IMR-90 (cell line): Measurements from ENCODE around the gene POU2F1. TPM values are rescaled to one million over a fixed set of nuclear protein-coding genes. Genes with fewer than 3 reads are reported as not detected.

Source experiments
- ATAC-seq: fragments of 200-7000 bp; cut with Tn5 transposase; 2 replicates; pipeline ENCODE4 v1.9.1; 2020; ENCODE audit warnings: low read depth, mild to moderate bottlenecking, moderate library complexity
- BruUV-seq: library from RNA; stranded (reverse); fragments of 400-500 nt; replicated peaks from 2 replicates; lab custom pipeline; 2021; lab: Mats Ljungman, UMichigan
- CTCF ChIA-PET: fragments of 300-600 bp; formaldehyde crosslinking; extraction: SDS; loops from one replicate; lab custom pipeline; 2021; ENCODE audit warnings: antibody characterized with exemption; lab: Yijun Ruan, JAX
- POLR2A ChIA-PET: fragments of 300-600 bp; sonication (Branson Sonifier 250); formaldehyde crosslinking; loops from one replicate; lab custom pipeline; 2022; ENCODE audit warnings: antibody characterized with exemption; ENCODE audit not compliant: unreplicated experiment; lab: Charles Lee
- DNase-seq: peaks from one replicate; pipeline ENCODE4 v3.0.0; 2013
- H2AFZ ChIP-seq: replicated peaks from 2 replicates; pipeline ENCODE3; 2013; ENCODE audit warnings: low read length, mild to moderate bottlenecking; ENCODE audit not compliant: poor library complexity
- H2AK5ac ChIP-seq: 2 replicates; pipeline ENCODE4 v1.6.1; 2013; ENCODE audit warnings: low read depth, low read length, inconsistent platforms
- H2AK9ac ChIP-seq: replicated peaks from 2 replicates; pipeline ENCODE3; 2013; ENCODE audit warnings: mild to moderate bottlenecking, low read depth, low read length, moderate library complexity; ENCODE audit not compliant: poor library complexity
- H2BK120ac ChIP-seq: 2 replicates; pipeline ENCODE4 v1.6.1; 2013; ENCODE audit warnings: low read depth, low read length, inconsistent platforms
- H2BK15ac ChIP-seq: 3 replicates; pipeline ENCODE4 v1.6.1; 2013; ENCODE audit warnings: low read depth, low read length, inconsistent platforms
- H2BK20ac ChIP-seq: 2 replicates; pipeline ENCODE4 v1.6.1; 2013; ENCODE audit warnings: low read depth, mild to moderate bottlenecking, inconsistent platforms, low read length, moderate library complexity
- H2BK5ac ChIP-seq: 2 replicates; pipeline ENCODE4 v1.6.1; 2013; ENCODE audit warnings: mild to moderate bottlenecking, low read depth, low read length, inconsistent platforms; ENCODE audit not compliant: poor library complexity, severe bottlenecking
- H3K14ac ChIP-seq: replicated peaks from 2 replicates; pipeline ENCODE4 v1.6.1; 2013; ENCODE audit warnings: low read depth, low read length, inconsistent platforms
- H3K18ac ChIP-seq: 2 replicates; pipeline ENCODE4 v1.6.1; 2013; ENCODE audit warnings: low read depth, low read length, control low read depth
- H3K23ac ChIP-seq: 2 replicates; pipeline ENCODE4 v1.6.1; 2013; ENCODE audit warnings: low read depth, low read length, inconsistent platforms
- H3K27ac ChIP-seq: 2 replicates; pipeline ENCODE4 v1.5.1; 2013; ENCODE audit warnings: mild to moderate bottlenecking, control low read depth, low read length; ENCODE audit not compliant: insufficient read depth
- H3K27me3 ChIP-seq: 2 replicates; pipeline ENCODE4 v1.6.1; 2013; ENCODE audit warnings: low read length; ENCODE audit not compliant: control insufficient read depth, insufficient read depth
- H3K36me3 ChIP-seq: 2 replicates; pipeline ENCODE4 v1.6.1; 2013; ENCODE audit warnings: low read length, mixed read lengths; ENCODE audit not compliant: control insufficient read depth, insufficient read depth
- H3K4ac ChIP-seq: 2 replicates; pipeline ENCODE4 v1.6.1; 2013; ENCODE audit warnings: low read depth, low read length, inconsistent platforms
- H3K4me1 ChIP-seq: 2 replicates; pipeline ENCODE4 v1.6.1; 2013; ENCODE audit warnings: low read length, mixed read lengths; ENCODE audit not compliant: control insufficient read depth, insufficient read depth
- H3K4me2 ChIP-seq: 2 replicates; pipeline ENCODE4 v1.6.1; 2013; ENCODE audit warnings: low read depth, mild to moderate bottlenecking, control low read depth, low read length, moderate library complexity
- H3K4me3 ChIP-seq: 2 replicates; pipeline ENCODE4 v1.5.1; 2013; ENCODE audit warnings: low read depth, mild to moderate bottlenecking, control low read depth, low read length, moderate library complexity; ENCODE audit not compliant: insufficient read depth
- H3K56ac ChIP-seq: 2 replicates; pipeline ENCODE4 v1.6.1; 2013; ENCODE audit warnings: low read length, inconsistent platforms; ENCODE audit not compliant: insufficient read depth; ENCODE audit errors: extremely low read depth
- H3K79me1 ChIP-seq, 2 experiments: 2 replicates each; pipeline ENCODE4 v1.6.1; 2013; ENCODE audit warnings: low read length in 2 of 2, inconsistent platforms in 1 of 2, low read depth in 1 of 2
- H3K9ac ChIP-seq: 2 replicates; pipeline ENCODE4 v1.6.1; 2013; ENCODE audit warnings: low read depth, low read length, control low read depth
- H3K9me1 ChIP-seq: 2 replicates; pipeline ENCODE4 v1.6.1; 2013; ENCODE audit warnings: low read length, inconsistent platforms; ENCODE audit not compliant: insufficient read depth
- H3K9me3 ChIP-seq: 2 replicates; pipeline ENCODE4 v1.6.1; 2013; ENCODE audit warnings: low read length; ENCODE audit not compliant: control insufficient read depth, insufficient read depth
- H4K20me1 ChIP-seq: 2 replicates; pipeline ENCODE4 v1.6.1; 2013; ENCODE audit warnings: low read length, inconsistent platforms; ENCODE audit not compliant: insufficient read depth
- H4K5ac ChIP-seq: 2 replicates; pipeline ENCODE4 v1.6.1; 2013; ENCODE audit warnings: mild to moderate bottlenecking, low read depth, low read length, control low read depth
- H4K8ac ChIP-seq, 2 experiments: 2 replicates each; pipeline ENCODE4 v1.6.1; 2013; ENCODE audit warnings: low read depth in 2 of 2, low read length in 2 of 2, control low read depth in 1 of 2, inconsistent platforms in 1 of 2
- H4K91ac ChIP-seq: 2 replicates; pipeline ENCODE4 v1.6.1; 2013; ENCODE audit warnings: low read depth, low read length, inconsistent platforms; ENCODE audit not compliant: insufficient read depth
- BHLHE40 ChIP-seq: fragments of 150-350 bp; IDR thresholded peaks from 2 replicates; pipeline ENCODE4 v1.6.1; 2016; ENCODE audit warnings: mild to moderate bottlenecking, low read depth, low read length
- CEBPB ChIP-seq: IDR thresholded peaks from 2 replicates; pipeline ENCODE4 v1.6.1; 2012; ENCODE audit warnings: low read depth, low read length, improper control_type of control experiment
- CHD1 ChIP-seq: IDR thresholded peaks from 2 replicates; pipeline ENCODE4 v1.6.1; 2012; ENCODE audit warnings: low read depth, low read length, improper control_type of control experiment
- FOS ChIP-seq: fragments of 150-350 bp; IDR thresholded peaks from 2 replicates; pipeline ENCODE4 v1.6.1; 2016; ENCODE audit warnings: low read depth, low read length
- NFE2L2 ChIP-seq: fragments of 150-350 bp; IDR thresholded peaks from 2 replicates; pipeline ENCODE4 v1.6.1; 2016; ENCODE audit warnings: low read depth, mild to moderate bottlenecking, low read length
- POLR2A ChIP-seq: IDR thresholded peaks from 2 replicates; pipeline ENCODE4 v1.6.1; 2012; ENCODE audit warnings: mild to moderate bottlenecking, low read depth, low read length
- RAD21 ChIP-seq: IDR thresholded peaks from 2 replicates; pipeline ENCODE4 v1.6.1; 2012; ENCODE audit warnings: low read length, improper control_type of control experiment
- RFX5 ChIP-seq: IDR thresholded peaks from 2 replicates; pipeline ENCODE4 v1.8.0; 2012; ENCODE audit warnings: low read depth, mild to moderate bottlenecking, low read length, moderate library complexity
- SMC3 ChIP-seq: fragments of 150-350 bp; IDR thresholded peaks from 2 replicates; pipeline ENCODE4 v1.6.1; 2016; ENCODE audit warnings: low read depth, mild to moderate bottlenecking, antibody characterized with exemption, low read length, moderate library complexity
- WGBS, 2 experiments: methylation state at CpG; one replicate each; pipeline versions ENCODE4 v1.1.5 to v1.1.7; 2013; ENCODE audit warnings: missing lambda C conversion rate in 2 of 2; ENCODE audit not compliant: insufficient read length in 1 of 2; ENCODE audit errors: extremely low coverage in 2 of 2; 5-methylcytosine and 5-hydroxymethylcytosine counted together
- dilution Hi-C: fragments of 300-500 bp; cut with HindIII; formaldehyde crosslinking; loops from one replicate; pipeline ENCODE4 v1.14.3; 2018; ENCODE audit warnings: low sequenced_read_pairs; ENCODE audit not compliant: unreplicated experiment
- in situ Hi-C: fragments of 300-500 bp; cut with MboI; formaldehyde crosslinking; loops from 3 replicates; pipeline ENCODE4 v1.14.3; 2019; ENCODE audit warnings: low sequenced_read_pairs, inconsistent platforms, mixed read lengths
- intact Hi-C: fragments of 100-400 bp; cut with micrococcal nuclease; formaldehyde crosslinking; loops from 2 replicates; pipeline ENCODE4 v1.10.0; 2022
- polyA plus RNA-seq, 3 experiments: library from polyadenylated mRNA; depleted of rRNA; stranded (reverse); fragments of >200 nt; gene quantifications; 2 replicates each; pipeline ENCODE4 v1.2.3, GENCODE V29; 2012; ENCODE audit warnings: low replicate concordance in 1 of 3
- total RNA-seq: library from RNA; depleted of rRNA; stranded (reverse); fragments of >200 nt; gene quantifications from 2 replicates; pipeline ENCODE4 v1.2.3, GENCODE V29; 2012
- TF ChIP-seq, protein P1 (sequence below): conservative IDR thresholded peaks from 2 replicates; pipeline ENCODE4 v1.5.1; 2012; ENCODE audit warnings: mild to moderate bottlenecking, low read depth, low read length, improper control_type of control experiment
- TF ChIP-seq, protein P2 (sequence below): fragments of 150-350 bp; IDR thresholded peaks from 2 replicates; pipeline ENCODE4 v1.6.1; 2016; ENCODE audit warnings: low read depth, mild to moderate bottlenecking, low read length, moderate library complexity, borderline replicate concordance
- TF ChIP-seq, protein P3 (sequence below): fragments of 150-350 bp; IDR thresholded peaks from 2 replicates; pipeline ENCODE4 v1.6.1; 2017; ENCODE audit warnings: mild to moderate bottlenecking, antibody characterized with exemption, low read length, low read depth

The POU2F1 gene
- total and polyA plus RNA-seq, 2 of the 4 experiments (the other 2 are of a cell fraction), result 1.2 to 3.4 TPM

DNA sequence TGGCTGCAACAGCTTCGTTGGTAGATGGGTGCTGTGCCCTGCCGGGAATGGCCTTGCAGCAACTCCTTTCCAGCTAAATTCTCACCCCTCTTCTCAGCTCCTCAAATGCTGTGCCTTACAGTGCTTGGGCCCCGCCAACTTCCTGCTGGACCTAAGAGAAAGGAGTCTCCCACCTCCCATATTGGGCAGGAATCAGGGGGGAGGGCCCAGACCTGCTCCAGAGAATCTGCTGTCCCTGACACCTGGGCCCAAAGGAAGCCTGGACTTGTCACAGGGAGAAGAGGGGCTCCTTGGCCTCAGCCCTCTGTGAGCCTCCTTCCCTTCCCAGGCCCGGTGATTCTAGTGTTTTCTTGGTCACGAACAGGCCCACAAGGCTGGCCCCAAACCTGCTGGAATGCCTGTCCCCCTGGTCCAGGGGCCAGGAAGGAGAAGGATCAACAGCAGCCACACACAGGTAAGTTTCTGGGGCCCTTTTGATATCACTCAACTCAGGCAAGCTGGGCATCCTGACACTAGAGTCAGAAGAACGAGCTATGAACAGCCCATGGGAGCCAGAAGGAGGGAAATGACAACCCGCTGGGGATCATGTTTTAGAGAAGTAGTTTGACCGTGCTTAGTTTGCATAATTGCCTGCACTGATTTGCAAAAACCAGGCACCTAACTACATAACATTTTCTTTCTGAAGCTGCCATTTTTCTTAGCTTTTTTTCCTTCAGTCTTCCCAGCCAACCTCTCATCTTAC is 211.4 kb downstream of the POU2F1 start (continued):
- no peak for TF ChIP-seq CHD1

DNA sequence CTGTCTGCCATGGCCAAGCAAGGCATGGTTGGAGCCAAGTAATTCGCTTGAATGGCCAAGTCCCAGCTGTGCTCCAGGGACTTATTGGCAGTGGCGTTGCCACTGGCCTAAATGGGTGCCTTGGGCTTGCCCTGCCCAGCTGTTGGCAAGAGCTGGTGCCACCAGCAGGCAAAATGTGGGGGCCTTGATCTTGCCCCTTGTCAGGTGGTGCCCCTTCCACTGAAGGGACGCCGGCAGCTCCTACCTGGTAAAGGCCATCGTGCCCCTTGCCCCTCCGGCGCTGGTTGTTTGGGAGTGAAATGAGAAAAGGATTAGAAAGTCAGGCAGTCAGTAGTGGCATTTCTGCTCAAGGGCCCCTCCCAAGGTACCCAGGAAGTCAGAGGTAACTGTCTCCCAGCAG is 212.1 kb downstream of the POU2F1 start:
- Histone ChIP-seq H3K56ac (no peak overlapping the region), H4K5ac (no peak overlapping the region), H3K27ac (no peak overlapping the region), H3K9me3 (no peaks in the 10 kb centered on the region), H2BK20ac (no peak overlapping the region), H2AK5ac (no peak overlapping the region), H2BK5ac (no peak overlapping the region), H2BK120ac (no peak overlapping the region), H3K18ac (no peak overlapping the region), H2AFZ (no peak overlapping the region), H4K20me1 (no peaks in the 10 kb centered on the region), H3K9me1 (no peaks in the 10 kb centered on the region), H3K79me1 (no peaks in the 10 kb centered on the region), H2AK9ac (no peak overlapping the region), H3K23ac (no peak overlapping the region), H2BK15ac (no peak overlapping the region), H3K4me3 (no peak overlapping the region), H4K8ac (no peak overlapping the region), H3K9ac (no peak overlapping the region), H4K91ac (no peak overlapping the region), H3K4me1 (no peaks in the 10 kb centered on the region), H3K27me3 (peaks cover 1% of the 10 kb centered on the region; the same call in 1 of the 2 replicates), H3K4me2 (no peak overlapping the region), H3K4ac (no peak overlapping the region), H3K14ac (no peak overlapping the region), H3K36me3 (no peaks in the 10 kb centered on the region)
- BruUV-seq, result no TSS peak
- no peak for DNase-seq
- ChIA-PET CTCF (no interaction called here), POLR2A (no interaction called here)
- WGBS, 2 experiments, result 69% methylated on average over 4 of the region's 7 CpGs; no CpG with 5 or more reads in 1 of the 2 experiments
- TF ChIP-seq CHD1 (no peak), CEBPB (no peak), NFE2L2 (no peak), POLR2A (no peak), BHLHE40 (no peak), RAD21 (no peak), RFX5 (no peak), FOS (no peak), SMC3 (no peak)
- TF ChIP-seq, protein P1, sequence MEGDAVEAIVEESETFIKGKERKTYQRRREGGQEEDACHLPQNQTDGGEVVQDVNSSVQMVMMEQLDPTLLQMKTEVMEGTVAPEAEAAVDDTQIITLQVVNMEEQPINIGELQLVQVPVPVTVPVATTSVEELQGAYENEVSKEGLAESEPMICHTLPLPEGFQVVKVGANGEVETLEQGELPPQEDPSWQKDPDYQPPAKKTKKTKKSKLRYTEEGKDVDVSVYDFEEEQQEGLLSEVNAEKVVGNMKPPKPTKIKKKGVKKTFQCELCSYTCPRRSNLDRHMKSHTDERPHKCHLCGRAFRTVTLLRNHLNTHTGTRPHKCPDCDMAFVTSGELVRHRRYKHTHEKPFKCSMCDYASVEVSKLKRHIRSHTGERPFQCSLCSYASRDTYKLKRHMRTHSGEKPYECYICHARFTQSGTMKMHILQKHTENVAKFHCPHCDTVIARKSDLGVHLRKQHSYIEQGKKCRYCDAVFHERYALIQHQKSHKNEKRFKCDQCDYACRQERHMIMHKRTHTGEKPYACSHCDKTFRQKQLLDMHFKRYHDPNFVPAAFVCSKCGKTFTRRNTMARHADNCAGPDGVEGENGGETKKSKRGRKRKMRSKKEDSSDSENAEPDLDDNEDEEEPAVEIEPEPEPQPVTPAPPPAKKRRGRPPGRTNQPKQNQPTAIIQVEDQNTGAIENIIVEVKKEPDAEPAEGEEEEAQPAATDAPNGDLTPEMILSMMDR, result no peak
- TF ChIP-seq, protein P2, sequence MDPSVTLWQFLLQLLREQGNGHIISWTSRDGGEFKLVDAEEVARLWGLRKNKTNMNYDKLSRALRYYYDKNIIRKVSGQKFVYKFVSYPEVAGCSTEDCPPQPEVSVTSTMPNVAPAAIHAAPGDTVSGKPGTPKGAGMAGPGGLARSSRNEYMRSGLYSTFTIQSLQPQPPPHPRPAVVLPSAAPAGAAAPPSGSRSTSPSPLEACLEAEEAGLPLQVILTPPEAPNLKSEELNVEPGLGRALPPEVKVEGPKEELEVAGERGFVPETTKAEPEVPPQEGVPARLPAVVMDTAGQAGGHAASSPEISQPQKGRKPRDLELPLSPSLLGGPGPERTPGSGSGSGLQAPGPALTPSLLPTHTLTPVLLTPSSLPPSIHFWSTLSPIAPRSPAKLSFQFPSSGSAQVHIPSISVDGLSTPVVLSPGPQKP, result no peak
- TF ChIP-seq, protein P3, sequence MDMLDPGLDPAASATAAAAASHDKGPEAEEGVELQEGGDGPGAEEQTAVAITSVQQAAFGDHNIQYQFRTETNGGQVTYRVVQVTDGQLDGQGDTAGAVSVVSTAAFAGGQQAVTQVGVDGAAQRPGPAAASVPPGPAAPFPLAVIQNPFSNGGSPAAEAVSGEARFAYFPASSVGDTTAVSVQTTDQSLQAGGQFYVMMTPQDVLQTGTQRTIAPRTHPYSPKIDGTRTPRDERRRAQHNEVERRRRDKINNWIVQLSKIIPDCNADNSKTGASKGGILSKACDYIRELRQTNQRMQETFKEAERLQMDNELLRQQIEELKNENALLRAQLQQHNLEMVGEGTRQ, result no peak
- ATAC-seq, result no peak
- in situ Hi-C loops (no loop called here), dilution Hi-C loops (loop anchor here (25.0 kb wide), 1 partner anchor 170 kb away; no protein-coding TSS in a partner anchor), intact Hi-C loops (no loop called here)
